Prostate gland (tissue), 2 donors: ENCODE measurements around the gene PDZRN3. TPM values are rescaled to one million over a fixed set of nuclear protein-coding genes. Genes with fewer than 3 reads are reported as not detected.

Experiments used
- DNase-seq: peaks from one replicate; pipeline ENCODE4 v3.0.0-alpha.2; 2019; ENCODE audit warnings: low spot score
- H3K27ac ChIP-seq, 2 donors: fragments of 200-600 bp; sonication (generic); 2 replicates each; pipeline ENCODE4 v1.5.1; 2017 to 2019
- H3K27me3 ChIP-seq: fragments of 200-600 bp; sonication (generic); replicated peaks from 2 replicates; pipeline ENCODE4 v1.5.1; 2019; ENCODE audit not compliant: insufficient read depth
- H3K36me3 ChIP-seq, 2 donors: fragments of 200-600 bp; sonication (generic); 1 replicate in 1 of 2; 2 replicates in 1 of 2; pipeline versions ENCODE4 v1.5.1 to v1.8.1; 2017 to 2019
- H3K4me1 ChIP-seq: fragments of 200-600 bp; sonication (generic); replicated peaks from 2 replicates; pipeline ENCODE4 v1.5.1; 2019
- H3K4me3 ChIP-seq, 2 donors: fragments of 200-600 bp; sonication (generic); 2 replicates each; pipeline ENCODE4 v1.5.1; 2017 to 2019
- H3K9me3 ChIP-seq: fragments of 200-600 bp; sonication (generic); 2 replicates; pipeline ENCODE4 v1.5.1; 2017
- CTCF ChIP-seq, 4 experiments: fragments of 200-600 bp in 2 of 4; fragments of 450-650 bp in 2 of 4; sonication (generic) in 2 of 4; IDR thresholded peaks; 1 replicate in 3 of 4; 2 replicates in 1 of 4; pipeline ENCODE4 v1.5.1; 2016 to 2019; ENCODE audit warnings: antibody characterized with exemption in 4 of 4, mild to moderate bottlenecking in 2 of 4, moderate library complexity in 2 of 4
- POLR2A ChIP-seq: fragments of 450-650 bp; IDR thresholded peaks from one replicate; pipeline ENCODE4 v1.6.1; 2016; ENCODE audit warnings: antibody characterized with exemption, mild to moderate bottlenecking
- POLR2AphosphoS5 ChIP-seq: sonication (generic); formaldehyde crosslinking; IDR thresholded peaks from one replicate; pipeline ENCODE4 v1.6.1; 2017; ENCODE audit warnings: antibody characterized with exemption
- WGBS: methylation state at CpG from one replicate; pipeline ENCODE4 v1.1.5; 2018; 5-methylcytosine and 5-hydroxymethylcytosine counted together
- intact Hi-C: fragments of 100-400 bp; cut with DNase I; formaldehyde crosslinking; loops from one replicate; pipeline ENCODE4 v1.14.2; 2022
- total RNA-seq, 2 donors: library from RNA; depleted of rRNA; stranded (reverse); fragments of >200 nt; gene quantifications; one replicate each; pipeline ENCODE4 v1.1.0, GENCODE V29; 2016

Gene PDZRN3
- total RNA-seq, 2 donors from 2014 or later = 80.9 to 143 TPM

- no peaks in the 10 kb centered on the region for H3K27me3 ChIP-seq
- H3K36me3 ChIP-seq = no peaks in the 10 kb centered on the region
- H3K9me3 ChIP-seq = no peaks in the 10 kb centered on the region
- TF ChIP-seq POLR2AphosphoS5 = peak; percentile 51
- no peak for TF ChIP-seq CTCF (IDR thresholded peaks at IDR 0.05)
- no peak for TF ChIP-seq POLR2A
- 61% methylated on average over 2 of the region's 2 CpGs for WGBS
- no peak for DNase-seq
- no peak overlapping the region for H3K4me3 ChIP-seq
- intact Hi-C loops = no loop called here
- peaks cover 5% of the 10 kb centered on the region for H3K4me1 ChIP-seq
- H3K27ac ChIP-seq = peak overlapping the region; percentile 31 to 55
These were observed 65.0 kb downstream of the PDZRN3 start for GRCh38 chr3:73559749-73560148.

GRCh38 chr3:73558727-73559075, 66.0 kb downstream of the PDZRN3 start:
- intact Hi-C loops = no loop called here
- H3K27ac ChIP-seq = peak overlapping the region in 1 of 2 donors; percentile 55
- H3K36me3 ChIP-seq = no peaks in the 10 kb centered on the region
- no peaks in the 10 kb centered on the region for H3K9me3 ChIP-seq
- DNase-seq = no peak
- no peak overlapping the region for H3K4me3 ChIP-seq
- 76% methylated on average over 4 of the region's 4 CpGs for WGBS
- no peaks in the 10 kb centered on the region for H3K27me3 ChIP-seq
- H3K4me1 ChIP-seq = peaks cover 5% of the 10 kb centered on the region
- TF ChIP-seq POLR2AphosphoS5 = no peak
- TF ChIP-seq CTCF (IDR thresholded peaks at IDR 0.05) = no peak
- TF ChIP-seq POLR2A = no peak

- Histone ChIP-seq H3K27ac (peak overlapping the region in 1 of 2 donors; percentile 55), H3K9me3 (no peaks in the 10 kb centered on the region), H3K27me3 (no peaks in the 10 kb centered on the region), H3K4me3 (no peak overlapping the region), H3K36me3 (no peaks in the 10 kb centered on the region), H3K4me1 (peaks cover 5% of the 10 kb centered on the region)
- WGBS = 84% methylated on average over 3 of the region's 3 CpGs
- intact Hi-C loops = no loop called here
- TF ChIP-seq POLR2AphosphoS5 (no peak), CTCF (IDR thresholded peaks at IDR 0.05) (no peak), POLR2A (no peak)
- no peak for DNase-seq
These were observed 66.6 kb downstream of the PDZRN3 start for GRCh38 chr3:73557986-73558726.

- H3K9me3 ChIP-seq = no peaks in the 10 kb centered on the region
- no peaks in the 10 kb centered on the region for H3K27me3 ChIP-seq
- 52% methylated on average over 3 of the region's 3 CpGs for WGBS
- TF ChIP-seq POLR2AphosphoS5 (no peak), POLR2A (no peak), CTCF (IDR thresholded peaks at IDR 0.05) (no peak)
- H3K27ac ChIP-seq = peak overlapping the region; percentile 38 to 42
- peaks cover 5% of the 10 kb centered on the region for H3K4me1 ChIP-seq
- H3K4me3 ChIP-seq = no peak overlapping the region
- H3K36me3 ChIP-seq = no peaks in the 10 kb centered on the region
- intact Hi-C loops = no loop called here
- DNase-seq = no peak
These were observed 68.0 kb downstream of the PDZRN3 start for GRCh38 chr3:73556520-73557372.
